Measurements from ENCODE around the gene USP10.

USP10 gene

GRCh38 chr16:84827897-84828296 lies 128.1 kb downstream of the USP10 start:
- no peak for DNase-seq

- DNase-seq: no peak
Measured at GRCh38 chr16:84828322-84828721, 128.5 kb downstream of the USP10 start.
